Karpas-422 (cell line): Measurements from ENCODE around the gene TBX1. TPM values are rescaled to one million over a fixed set of nuclear protein-coding genes. Genes with fewer than 3 reads are reported as not detected.

ENCODE experiments used
- DNase-seq: peaks from one replicate; pipeline ENCODE4 v3.0.0-alpha.2; 2015
- H2AFZ ChIP-seq: fragments of 200-600 bp; sonication (generic); 2 replicates; pipeline ENCODE4 v1.6.1; 2014; ENCODE audit warnings: antibody characterized with exemption, low read length, mixed read lengths
- H3K27ac ChIP-seq: fragments of 200-600 bp; sonication (generic); 2 replicates; pipeline ENCODE4 v1.5.1; 2014; ENCODE audit warnings: mild to moderate bottlenecking, low read length, moderate library complexity
- H3K27me3 ChIP-seq: fragments of 200-600 bp; sonication (generic); 2 replicates; pipeline ENCODE4 v1.6.1; 2014; ENCODE audit warnings: low read length, mixed read lengths
- H3K36me3 ChIP-seq: fragments of 200-600 bp; sonication (generic); 2 replicates; pipeline ENCODE4 v1.6.1; 2014; ENCODE audit warnings: low read length, mixed read lengths; ENCODE audit not compliant: insufficient read depth
- H3K4me1 ChIP-seq: fragments of 200-600 bp; sonication (generic); 2 replicates; pipeline ENCODE4 v1.6.1; 2014; ENCODE audit warnings: mild to moderate bottlenecking, low read length, mixed read lengths
- H3K4me2 ChIP-seq: fragments of 200-600 bp; sonication (generic); 2 replicates; pipeline ENCODE4 v1.6.1; 2014; ENCODE audit warnings: low read length, low read depth, mild to moderate bottlenecking; ENCODE audit not compliant: poor library complexity, severe bottlenecking
- H3K4me3 ChIP-seq: fragments of 200-600 bp; sonication (generic); 2 replicates; pipeline ENCODE4 v1.5.1; 2014; ENCODE audit warnings: mild to moderate bottlenecking, antibody characterized with exemption, low read length, mixed read lengths
- H3K79me2 ChIP-seq: fragments of 200-600 bp; sonication (generic); 2 replicates; pipeline ENCODE4 v1.6.1; 2014; ENCODE audit warnings: mild to moderate bottlenecking, low read length, mixed read lengths
- H3K9ac ChIP-seq: fragments of 200-600 bp; sonication (generic); 2 replicates; pipeline ENCODE4 v1.6.0; 2014; ENCODE audit warnings: low read length
- H3K9me2 ChIP-seq: fragments of 200-600 bp; sonication (generic), shearing (Covaris generic); replicated peaks from 2 replicates; pipeline ENCODE4 v1.6.0; 2014; ENCODE audit warnings: mild to moderate bottlenecking, low read length, moderate library complexity; ENCODE audit not compliant: insufficient read depth
- H3K9me3 ChIP-seq: fragments of 300-700, 200-600 bp; sonication (generic); 2 replicates; pipeline ENCODE4 v1.6.1; 2014; ENCODE audit warnings: low read length, mixed read lengths
- H4K20me1 ChIP-seq: fragments of 200-600 bp; sonication (generic); 2 replicates; pipeline ENCODE4 v1.6.1; 2014; ENCODE audit warnings: mild to moderate bottlenecking, antibody characterized with exemption, low read length, low read depth; ENCODE audit not compliant: insufficient read depth
- total RNA-seq: library from RNA; depleted of rRNA; stranded (reverse); fragments of >200 nt; shearing (Covaris generic); gene quantifications from 2 replicates; pipeline ENCODE4 v1.2.3, GENCODE V29; 2014; ENCODE audit warnings: low replicate concordance

TBX1 gene
- total RNA-seq, 1 experiment from 2014 or later = not detected

GRCh38 chr22:19745155-19746101, 15.2 kb upstream of the TBX1 start:
- no peak overlapping the region for H3K4me3 ChIP-seq
- no peaks in the 10 kb centered on the region for H3K4me1 ChIP-seq
- DNase-seq = no peak
- no peak overlapping the region for H2AFZ ChIP-seq
- no peaks in the 10 kb centered on the region for H4K20me1 ChIP-seq
- H3K9me2 ChIP-seq = no peaks in the 10 kb centered on the region
- no peaks in the 10 kb centered on the region for H3K9me3 ChIP-seq
- no peaks in the 10 kb centered on the region for H3K36me3 ChIP-seq
- no peak overlapping the region for H3K4me2 ChIP-seq
- no peaks in the 10 kb centered on the region for H3K79me2 ChIP-seq
- no peaks in the 10 kb centered on the region for H3K27me3 ChIP-seq
- H3K9ac ChIP-seq = no peak overlapping the region
- no peak overlapping the region for H3K27ac ChIP-seq

GRCh38 chr22:19746726-19747125, 13.9 kb upstream of the TBX1 start:
- H3K4me2 ChIP-seq = no peak overlapping the region
- H3K4me1 ChIP-seq = no peaks in the 10 kb centered on the region
- H4K20me1 ChIP-seq = no peaks in the 10 kb centered on the region
- no peaks in the 10 kb centered on the region for H3K9me2 ChIP-seq
- no peaks in the 10 kb centered on the region for H3K27me3 ChIP-seq
- no peak overlapping the region for H2AFZ ChIP-seq
- H3K9me3 ChIP-seq = no peaks in the 10 kb centered on the region
- H3K36me3 ChIP-seq = no peaks in the 10 kb centered on the region
- H3K79me2 ChIP-seq = no peaks in the 10 kb centered on the region
- H3K9ac ChIP-seq = no peak overlapping the region
- no peak overlapping the region for H3K4me3 ChIP-seq
- H3K27ac ChIP-seq = no peak overlapping the region
- DNase-seq = no peak

DNA sequence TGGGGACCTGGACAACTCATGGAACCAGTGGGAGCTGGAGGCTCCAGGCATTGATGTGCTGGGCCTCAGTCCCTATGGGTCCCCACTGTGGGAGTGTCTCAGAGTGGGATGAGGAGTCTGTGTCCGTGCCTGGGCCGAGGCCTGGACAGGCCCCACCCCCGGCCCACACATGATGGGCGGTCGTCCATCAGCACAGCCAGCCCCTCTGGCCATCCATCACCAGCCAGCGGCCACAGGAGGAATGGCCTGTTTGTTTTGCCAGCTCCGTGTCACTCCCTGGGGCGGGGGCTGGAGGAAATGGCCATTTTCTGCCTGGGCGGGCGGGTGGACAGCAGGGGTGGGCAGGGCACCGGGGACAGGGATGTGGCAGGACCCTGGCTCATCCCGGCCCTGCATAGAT, 13.0 kb upstream of the TBX1 start:
- H2AFZ ChIP-seq = no peak overlapping the region
- H3K27ac ChIP-seq = no peak overlapping the region
- no peak overlapping the region for H3K9ac ChIP-seq
- H3K4me3 ChIP-seq = no peak overlapping the region
- H3K4me2 ChIP-seq = no peak overlapping the region
- H3K4me1 ChIP-seq = no peaks in the 10 kb centered on the region
- H3K79me2 ChIP-seq = no peaks in the 10 kb centered on the region
- no peaks in the 10 kb centered on the region for H4K20me1 ChIP-seq
- no peaks in the 10 kb centered on the region for H3K36me3 ChIP-seq
- DNase-seq = no peak
- no peaks in the 10 kb centered on the region for H3K27me3 ChIP-seq
- no peaks in the 10 kb centered on the region for H3K9me3 ChIP-seq
- H3K9me2 ChIP-seq = no peaks in the 10 kb centered on the region

- Histone ChIP-seq H3K9ac (no peak overlapping the region), H3K4me2 (no peak overlapping the region), H3K9me2 (no peaks in the 10 kb centered on the region), H3K9me3 (no peaks in the 10 kb centered on the region), H3K4me3 (no peak overlapping the region), H3K27ac (no peak overlapping the region), H4K20me1 (no peaks in the 10 kb centered on the region), H3K79me2 (no peaks in the 10 kb centered on the region), H3K27me3 (no peaks in the 10 kb centered on the region), H2AFZ (no peak overlapping the region), H3K36me3 (no peaks in the 10 kb centered on the region), H3K4me1 (no peaks in the 10 kb centered on the region)
- no peak for DNase-seq
Observed at GRCh38 chr22:19748139-19748538, 12.4 kb upstream of the TBX1 start.

DNA sequence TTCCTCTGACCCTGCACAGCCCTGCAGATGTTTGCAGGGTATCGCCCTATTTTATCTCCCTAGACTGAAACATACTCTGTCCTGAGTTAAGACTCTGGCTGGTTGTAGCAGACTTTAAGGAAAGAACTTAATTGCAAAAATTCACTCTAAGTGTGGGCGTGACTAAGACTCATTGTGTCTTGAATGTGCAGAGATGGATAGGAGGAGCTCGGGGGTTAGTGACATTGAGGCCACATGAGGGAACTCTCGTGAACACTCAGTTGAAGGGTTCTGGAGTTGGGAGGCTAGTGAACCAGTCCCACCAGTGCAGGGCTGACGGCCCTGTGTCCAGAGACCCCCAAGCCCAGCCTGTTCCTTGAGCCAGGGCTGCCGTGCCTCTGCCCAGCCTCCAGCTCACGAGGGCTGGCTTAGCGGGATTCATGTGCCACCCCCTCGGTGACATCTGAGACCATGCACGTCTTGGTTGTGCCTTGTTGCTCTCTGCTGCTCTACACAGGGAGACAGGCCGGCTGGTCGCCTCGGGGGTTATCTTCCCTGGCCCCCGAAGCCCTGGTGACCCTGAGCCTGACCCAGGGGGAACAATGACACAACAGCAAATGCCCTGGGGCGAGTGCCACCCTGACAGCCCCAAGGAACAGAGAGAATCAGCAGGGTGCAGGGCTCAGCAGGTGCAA, 11.4 kb upstream of the TBX1 start:
- Histone ChIP-seq H3K27ac (no peak overlapping the region), H3K9me2 (no peaks in the 10 kb centered on the region)
- DNase-seq = no peak

GRCh38 chr22:19749876-19750275, 10.7 kb upstream of the TBX1 start:
- no peak overlapping the region for H3K4me2 ChIP-seq
- H3K9ac ChIP-seq = no peak overlapping the region
- no peaks in the 10 kb centered on the region for H3K36me3 ChIP-seq
- no peaks in the 10 kb centered on the region for H3K9me3 ChIP-seq
- no peaks in the 10 kb centered on the region for H3K79me2 ChIP-seq
- H3K9me2 ChIP-seq = no peaks in the 10 kb centered on the region
- no peaks in the 10 kb centered on the region for H3K27me3 ChIP-seq
- no peaks in the 10 kb centered on the region for H4K20me1 ChIP-seq
- H3K4me1 ChIP-seq = no peaks in the 10 kb centered on the region
- H2AFZ ChIP-seq = no peak overlapping the region
- DNase-seq = no peak
- H3K27ac ChIP-seq = no peak overlapping the region
- no peak overlapping the region for H3K4me3 ChIP-seq

More for the DNA sequence above, 11.4 kb upstream of the TBX1 start:
- Histone ChIP-seq H3K36me3 (no peaks in the 10 kb centered on the region), H3K27me3 (no peaks in the 10 kb centered on the region), H3K4me2 (no peak overlapping the region), H3K9ac (no peak overlapping the region), H4K20me1 (no peaks in the 10 kb centered on the region), H3K9me3 (no peaks in the 10 kb centered on the region), H2AFZ (no peak overlapping the region), H3K4me3 (no peak overlapping the region), H3K79me2 (no peaks in the 10 kb centered on the region), H3K4me1 (no peaks in the 10 kb centered on the region)

- Histone ChIP-seq H4K20me1 (no peaks in the 10 kb centered on the region), H3K79me2 (no peaks in the 10 kb centered on the region), H3K9ac (no peak overlapping the region), H3K4me2 (no peak overlapping the region), H3K9me2 (no peaks in the 10 kb centered on the region), H3K4me1 (no peaks in the 10 kb centered on the region), H3K9me3 (no peaks in the 10 kb centered on the region), H2AFZ (no peak overlapping the region), H3K27me3 (no peaks in the 10 kb centered on the region), H3K27ac (no peak overlapping the region), H3K4me3 (no peak overlapping the region), H3K36me3 (no peaks in the 10 kb centered on the region)
- no peak for DNase-seq
Observed at GRCh38 chr22:19750507-19751490, 9.8 kb upstream of the TBX1 start.
